Measurements from ENCODE around the gene CALHM3.

Gene CALHM3

GRCh38 chr10:103473261-103473671, 5.8 kb downstream of the CALHM3 start:
- no peak for DNase-seq

GRCh38 chr10:103472005-103472404, 7.0 kb downstream of the CALHM3 start:
- no peak for DNase-seq

- no peak for DNase-seq
Observed at GRCh38 chr10:103470761-103471653, 8.0 kb downstream of the CALHM3 start.

GRCh38 chr10:103469201-103469600, 9.8 kb downstream of the CALHM3 start:
- no peak for DNase-seq

- no peak for DNase-seq
Observed at GRCh38 chr10:103467406-103467805, 11.6 kb downstream of the CALHM3 start.

GRCh38 chr10:103466734-103467133, 12.3 kb downstream of the CALHM3 start:
- no peak for DNase-seq

- DNase-seq = no peak
Observed at GRCh38 chr10:103465411-103466179, 13.4 kb downstream of the CALHM3 start.

GRCh38 chr10:103463499-103463898, 15.5 kb downstream of the CALHM3 start:
- no peak for DNase-seq

- no peak for DNase-seq
Observed at GRCh38 chr10:103459615-103460014, 19.4 kb downstream of the CALHM3 start.

- no peak for DNase-seq
Observed at GRCh38 chr10:103458720-103459119, 20.3 kb downstream of the CALHM3 start, which contains the start of gene CALHM1. Gene CALHM1 (minus strand): TSS chr10:103458900. CDS start chr10:103458751, 149 bp downstream.

- DNase-seq = no peak
Observed at GRCh38 chr10:103457896-103458583, 21.0 kb downstream of the CALHM3 start.

- no peak for DNase-seq
Observed at GRCh38 chr10:103457176-103457712, 21.8 kb downstream of the CALHM3 start.

- no peak for DNase-seq
Observed at GRCh38 chr10:103456074-103456660, 22.9 kb downstream of the CALHM3 start.

GRCh38 chr10:103455235-103455634, 23.8 kb downstream of the CALHM3 start:
- no peak for DNase-seq

GRCh38 chr10:103454026-103454425, 25.0 kb downstream of the CALHM3 start:
- no peak for DNase-seq

GRCh38 chr10:103452506-103453230, 26.4 kb downstream of the CALHM3 start:
- DNase-seq = no peak

GRCh38 chr10:103451831-103452505, 27.1 kb downstream of the CALHM3 start, which contains the start of gene CALHM2:
Gene CALHM2 (minus strand): TSS chr10:103452370. CDS start chr10:103449941, 2,429 bp downstream.
- DNase-seq = no peak

GRCh38 chr10:103451091-103451813, 27.8 kb downstream of the CALHM3 start:
- DNase-seq = no peak

- no peak for DNase-seq
Observed at GRCh38 chr10:103450201-103450695, 28.8 kb downstream of the CALHM3 start.
